A673 (cell line): ENCODE measurements around the gene ZBTB22. TPM values are rescaled to one million over a fixed set of nuclear protein-coding genes. Genes with fewer than 3 reads are reported as not detected.
"Not testable (repeated sequence)": the region's sequence is repeated elsewhere in the genome, so short reads cannot be mapped to it uniquely, and the experiment has no call there.

Source experiments
- Bru-seq: library from RNA; stranded (reverse); fragments of 400-500 nt; gene quantifications from one replicate; lab custom pipeline; 2021; lab: Mats Ljungman, UMichigan
- BruChase-seq, 2 experiments: library from RNA; stranded (reverse); fragments of 400-500 nt; gene quantifications; one replicate each; lab custom pipeline; 2021; lab: Mats Ljungman, UMichigan
- BruUV-seq: library from RNA; stranded (reverse); fragments of 400-500 nt; replicated peaks from 2 replicates; lab custom pipeline; 2021; lab: Mats Ljungman, UMichigan
- CTCF ChIA-PET: fragments of 300-600 bp; sonication (Branson Sonifier 250); formaldehyde crosslinking; loops from one replicate; lab custom pipeline; 2022; ENCODE audit warnings: antibody characterized with exemption; lab: Charles Lee
- POLR2A ChIA-PET: fragments of 300-600 bp; sonication (Branson Sonifier 250); formaldehyde crosslinking; loops from one replicate; lab custom pipeline; 2022; ENCODE audit warnings: antibody characterized with exemption; ENCODE audit not compliant: low non-redundant PET; lab: Charles Lee
- DNase-seq: peaks from one replicate; pipeline ENCODE4 v3.0.0-alpha.2; 2015; ENCODE audit warnings: low spot score
- H3K27ac ChIP-seq: fragments of 200-600 bp; sonication (generic); 2 replicates; pipeline ENCODE4 v1.5.1; 2016; ENCODE audit warnings: mixed run types, low read depth, mild to moderate bottlenecking, mixed read lengths, antibody characterized with exemption, low read length; ENCODE audit not compliant: poor library complexity, severe bottlenecking
- H3K27me3 ChIP-seq: fragments of 200-600 bp; sonication (generic); replicated peaks from 2 replicates; pipeline ENCODE4 v1.6.1; 2017; ENCODE audit warnings: mixed run types, low read depth, mild to moderate bottlenecking, mixed read lengths, antibody characterized with exemption, low read length; ENCODE audit not compliant: insufficient read depth, poor library complexity
- H3K36me3 ChIP-seq: fragments of 200-600 bp; sonication (generic); 2 replicates; pipeline ENCODE4 v1.6.1; 2016; ENCODE audit warnings: mixed run types, mild to moderate bottlenecking, mixed read lengths, antibody characterized with exemption, low read length; ENCODE audit not compliant: insufficient read depth, poor library complexity, severe bottlenecking
- H3K4me1 ChIP-seq: fragments of 200-600 bp; sonication (generic); 2 replicates; pipeline ENCODE4 v1.6.1; 2017; ENCODE audit warnings: mixed run types, mild to moderate bottlenecking, mixed read lengths, antibody characterized with exemption, low read length; ENCODE audit not compliant: insufficient read depth, poor library complexity, severe bottlenecking
- H3K4me3 ChIP-seq: fragments of 200-600 bp; sonication (generic); 2 replicates; pipeline ENCODE4 v1.5.1; 2016; ENCODE audit warnings: low read depth, mixed run types, mild to moderate bottlenecking, mixed read lengths, low read length; ENCODE audit not compliant: poor library complexity, severe bottlenecking
- H3K9me3 ChIP-seq: fragments of 200-600 bp; sonication (generic); 2 replicates; pipeline ENCODE4 v1.6.1; 2016; ENCODE audit warnings: mixed run types, low read depth, mild to moderate bottlenecking, mixed read lengths, antibody characterized with exemption, low read length; ENCODE audit not compliant: poor library complexity, severe bottlenecking
- CTCF ChIP-seq: fragments of 300-800, 200-600 bp; sonication (generic); conservative IDR thresholded peaks from 2 replicates; pipeline ENCODE4 v1.5.1; 2017; ENCODE audit warnings: low read depth, mild to moderate bottlenecking, antibody characterized with exemption, low read length, moderate library complexity, mixed read lengths
- EZH2 ChIP-seq: fragments of 200-600 bp; sonication (generic); IDR thresholded peaks from 2 replicates; pipeline ENCODE4 v1.6.1; 2017; ENCODE audit warnings: borderline replicate concordance, low read depth, mild to moderate bottlenecking, mixed read lengths, antibody characterized with exemption, low read length; ENCODE audit not compliant: poor library complexity, severe bottlenecking
- intact Hi-C: fragments of 100-400 bp; cut with micrococcal nuclease; formaldehyde crosslinking; loops from one replicate; pipeline ENCODE4 v1.10.0; 2022; ENCODE audit not compliant: unreplicated experiment
- long read RNA-seq: library from polyadenylated mRNA; stranded (forward); transcript quantifications from one replicate; pipeline ENCODE4 v2.0.0, GENCODE V29; 2022
- total RNA-seq: library from RNA; stranded (reverse); gene quantifications from 2 replicates; pipeline ENCODE4 v1.2.3, GENCODE V29; 2021

The ZBTB22 gene
- total RNA-seq (11.3 and 13.2 TPM in 2 replicates), Bru-seq, nascent RNA (percentile 52 among the genes with signal in this experiment), BruChase-seq, experiment 1, labeled RNA remaining after a 2-hour chase (percentile 69 among the genes with signal in this experiment), BruChase-seq, experiment 2, labeled RNA remaining after a 6-hour chase (percentile 69 among the genes with signal in this experiment)
- long read RNA-seq, transcript ZBTB22-208 (2 exons, 2,651 nt) = major isoform, 29 of 36 reads
- long read RNA-seq, partial matches to known transcripts = 0 of 36 reads
- long read RNA-seq, other reads (novel, unspliced or antisense) = 6 of 36 reads

- BruUV-seq = no TSS peak
- Histone ChIP-seq H3K4me3 (peak within 1 kb of the TSS; percentile 55), H3K27me3 (no peaks in the 10 kb centered on the region), H3K4me1 (peaks cover 34% of the 10 kb centered on the region), H3K36me3 (peaks cover 35% of the 10 kb centered on the region), H3K9me3 (no peaks in the 10 kb centered on the region), H3K27ac (peak within 1 kb of the TSS; percentile 77)
- intact Hi-C loops = loop anchor here (5.0 to 10.0 kb wide), 2 partner anchors 74 to 97 kb away; partner anchors contain the start of genes CUTA, KIFC1 and PHF1
- ChIA-PET CTCF (interaction anchor here (0.6 to 1.6 kb wide), 6 partner anchors 18 to 450 kb away, joined by 3 to 22 read pairs (median 4); no protein-coding TSS in a partner anchor), POLR2A (interaction anchor here (0.7 to 1.4 kb wide), 6 partner anchors 8 to 185 kb away, joined by 4 to 8 read pairs (median 6); partner anchors contain the start of genes RPS18 and VPS52)
- no peak for TF ChIP-seq EZH2
- TF ChIP-seq CTCF = no peak
- peak; percentile 100 for DNase-seq
Observed at GRCh38 chr6:33317669-33318425, at the start of gene ZBTB22. ZBTB22 (minus strand) TSS chr6:33317744; CDS start chr6:33316916, 828 bp downstream.

GRCh38 chr6:33367009-33367714, 49.6 kb upstream of the ZBTB22 start:
- POLR2A ChIA-PET = no interaction called here
- no peaks in the 10 kb centered on the region for H3K27me3 ChIP-seq
- TF ChIP-seq CTCF = no peak
- no peak for TF ChIP-seq EZH2
- no peaks in the 10 kb centered on the region for H3K9me3 ChIP-seq
- CTCF ChIA-PET = interaction anchor here (0.6 kb wide), 1 partner anchor 22 kb away, joined by 7 read pairs; no protein-coding TSS in a partner anchor
- intact Hi-C loops = no loop called here
- no peaks in the 10 kb centered on the region for H3K36me3 ChIP-seq
- H3K4me3 ChIP-seq = no peak overlapping the region
- peaks cover 5% of the 10 kb centered on the region for H3K4me1 ChIP-seq
- no peak overlapping the region for H3K27ac ChIP-seq
- no peak for DNase-seq
- no TSS peak for BruUV-seq

- intact Hi-C loops, H3K27ac ChIP-seq, H3K4me1 ChIP-seq, H3K36me3 ChIP-seq, H3K4me3 ChIP-seq, H3K27me3 ChIP-seq, DNase-seq, CTCF ChIA-PET, POLR2A ChIA-PET, H3K9me3 ChIP-seq, BruUV-seq: not testable (repeated sequence)
Observed at GRCh38 chr6:33365206-33365971, 47.8 kb upstream of the ZBTB22 start.

GRCh38 chr6:33364475-33365205, 47.1 kb upstream of the ZBTB22 start:
- CTCF ChIA-PET, H3K36me3 ChIP-seq, H3K27ac ChIP-seq, DNase-seq, BruUV-seq, H3K27me3 ChIP-seq, H3K4me1 ChIP-seq, H3K9me3 ChIP-seq, H3K4me3 ChIP-seq, intact Hi-C loops, POLR2A ChIA-PET: not testable (repeated sequence)
